GM21619 (cell line): ENCODE results near the gene OTOL1.
"Not testable (repeated sequence)": the region's sequence is repeated elsewhere in the genome, so short reads cannot be mapped to it uniquely, and the experiment has no call there.

ENCODE experiments used
- ATAC-seq: cut with Tn5 transposase; IDR thresholded peaks from one replicate; pipeline ENCODE4 v1.9.1; 2021; ENCODE audit not compliant: unreplicated experiment

OTOL1 gene

GRCh38 chr3:161496508-161496907, at the start of gene OTOL1:
OTOL1 (plus strand) TSS chr3:161496808; CDS start chr3:161496808, 0 bp downstream.
- ATAC-seq: no peak

- ATAC-seq: no peak
Observed at GRCh38 chr3:161449785-161450184, 46.8 kb upstream of the OTOL1 start.

- ATAC-seq: no peak
Observed at GRCh38 chr3:161452179-161452578, 44.4 kb upstream of the OTOL1 start.

GRCh38 chr3:161454615-161455014, 42.0 kb upstream of the OTOL1 start:
- ATAC-seq: no peak

- no peak for ATAC-seq
Observed at GRCh38 chr3:161455962-161456361, 40.6 kb upstream of the OTOL1 start.

DNA sequence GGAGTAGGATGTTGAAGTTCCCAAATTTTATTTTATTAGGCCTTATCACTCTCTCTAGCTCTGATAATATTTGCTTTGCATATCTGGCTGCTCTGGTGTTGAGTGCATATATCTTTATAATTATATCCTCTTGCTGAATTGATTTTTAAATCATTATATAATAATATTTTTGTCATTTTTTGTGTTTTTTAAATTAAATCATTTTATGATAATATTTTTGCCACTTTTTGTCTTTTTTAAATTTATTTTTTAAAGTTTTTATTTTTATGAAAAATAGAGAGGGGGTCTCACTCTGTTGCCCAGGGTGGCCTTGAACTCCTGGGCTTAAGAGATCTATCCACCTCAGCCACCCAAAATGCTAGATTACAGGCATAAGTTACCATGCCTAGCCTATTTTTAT, 34.5 kb upstream of the OTOL1 start:
- ATAC-seq: no peak

DNA sequence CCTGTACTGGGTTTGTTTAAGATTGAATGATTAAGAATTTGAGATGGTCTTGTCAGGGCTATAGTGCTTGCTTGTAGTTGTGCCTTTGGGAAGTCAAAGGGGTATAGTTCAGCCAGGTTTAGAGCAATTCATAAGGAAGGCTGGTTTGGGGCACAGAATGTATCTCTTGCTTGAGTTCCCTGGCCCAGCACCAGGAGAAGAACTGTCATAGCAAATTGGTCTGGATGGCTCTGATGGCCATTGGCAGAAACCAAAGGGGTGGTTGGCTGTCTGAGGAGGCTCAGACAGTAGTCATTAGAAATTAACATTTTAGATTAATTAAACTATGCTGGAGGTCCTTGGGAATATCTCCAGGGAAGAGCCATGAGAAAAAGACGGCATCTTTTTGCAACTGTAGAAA, 25.4 kb upstream of the OTOL1 start:
- ATAC-seq: no peak

DNA sequence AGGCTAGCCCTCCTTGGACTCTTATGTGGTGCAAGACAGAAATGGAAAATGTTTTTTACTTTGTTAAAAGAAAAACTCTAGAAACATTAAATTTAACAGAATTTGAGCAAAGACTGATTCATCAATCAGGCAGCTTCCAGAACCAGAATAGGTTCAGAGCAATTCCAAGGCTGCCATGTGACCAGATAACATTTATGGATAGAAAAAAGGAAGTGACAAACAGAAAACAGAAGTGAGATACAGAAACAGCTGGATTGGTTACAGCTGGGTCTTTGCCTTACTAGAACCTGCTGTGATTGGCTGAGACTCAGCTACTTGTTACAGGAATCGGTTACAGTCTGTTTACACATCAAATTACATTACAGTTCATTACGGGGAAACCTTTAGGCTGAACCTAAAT, 22.5 kb upstream of the OTOL1 start:
- no peak for ATAC-seq

GRCh38 chr3:161474741-161475140, 21.9 kb upstream of the OTOL1 start:
- no peak for ATAC-seq

DNA sequence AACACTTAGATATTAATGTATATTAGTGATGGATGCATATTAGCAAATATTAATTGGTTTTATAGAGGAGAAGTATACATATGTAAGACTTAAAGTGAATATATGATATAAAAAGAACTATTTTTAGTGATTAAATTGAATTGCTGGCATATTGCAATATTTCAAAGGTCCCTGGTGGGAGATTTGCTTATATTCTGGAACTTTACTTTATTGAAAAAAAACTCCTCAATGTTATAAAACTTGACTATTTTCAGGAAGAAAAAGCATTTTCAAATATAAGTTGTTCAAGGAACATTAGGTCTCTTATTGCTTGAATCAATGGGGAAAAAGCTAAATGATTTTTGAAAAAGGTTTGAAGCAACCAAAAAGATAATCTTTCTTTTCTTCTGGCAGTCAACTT, 21.4 kb upstream of the OTOL1 start:
- no peak for ATAC-seq

GRCh38 chr3:161475905-161476304, 20.7 kb upstream of the OTOL1 start:
- no peak for ATAC-seq

GRCh38 chr3:161484226-161484625, 12.4 kb upstream of the OTOL1 start:
- no peak for ATAC-seq

DNA sequence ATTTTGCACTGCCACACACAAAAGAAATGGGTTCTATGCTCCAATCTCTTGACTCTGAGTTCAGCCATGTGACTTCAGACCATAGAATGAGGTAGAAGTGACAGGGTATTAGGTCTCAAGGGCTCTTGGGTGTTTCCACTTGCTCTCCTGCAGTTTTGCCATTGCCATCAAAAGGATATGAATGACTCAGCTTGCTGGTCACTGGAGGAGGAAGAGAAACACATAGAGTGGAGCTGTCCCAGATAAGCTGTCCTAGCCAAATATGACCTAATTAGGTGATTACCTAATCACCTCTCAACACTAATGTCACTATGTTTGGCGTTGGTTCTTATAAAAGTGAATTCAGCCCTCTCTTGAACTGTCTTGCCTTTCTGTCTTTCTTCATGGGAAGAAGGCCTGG, 8.3 kb upstream of the OTOL1 start:
- not testable (repeated sequence) for ATAC-seq

DNA sequence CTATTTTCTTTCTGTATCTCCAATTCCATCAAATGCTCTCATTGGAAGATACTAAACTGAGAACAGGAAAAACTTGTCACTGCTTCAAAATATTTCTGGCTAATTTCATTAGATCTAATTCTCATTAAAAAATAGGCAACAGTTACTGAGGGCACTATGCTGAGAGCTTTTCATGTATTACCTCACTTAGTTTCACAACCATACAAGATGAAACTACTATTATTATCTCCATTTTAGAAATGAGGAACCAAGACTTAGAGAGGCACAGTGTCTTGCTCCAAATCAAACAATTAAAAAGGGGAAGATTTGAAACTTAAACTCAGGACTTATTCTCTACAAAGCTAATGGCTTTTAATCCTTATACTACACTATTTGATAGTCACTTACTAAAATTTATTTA, 7.2 kb upstream of the OTOL1 start:
- peak; percentile 95 for ATAC-seq

DNA sequence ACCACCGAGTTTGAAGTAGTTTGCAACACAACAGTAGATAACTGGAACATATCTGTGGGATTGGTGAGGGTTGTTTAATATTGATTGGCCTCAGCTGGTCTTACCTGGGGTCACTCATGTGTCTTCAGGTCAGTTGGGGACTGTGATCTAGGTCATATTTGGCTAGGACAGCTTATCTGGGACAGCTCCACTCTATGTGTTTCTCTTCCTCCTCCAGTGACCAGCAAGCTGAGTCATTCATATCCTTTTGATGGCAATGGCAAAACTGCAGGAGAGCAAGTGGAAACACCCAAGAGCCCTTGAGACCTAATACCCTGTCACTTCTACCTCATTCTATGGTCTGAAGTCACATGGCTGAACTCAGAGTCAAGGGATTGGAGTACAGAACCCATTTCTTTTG, 5.8 kb upstream of the OTOL1 start:
- ATAC-seq: not testable (repeated sequence)

DNA sequence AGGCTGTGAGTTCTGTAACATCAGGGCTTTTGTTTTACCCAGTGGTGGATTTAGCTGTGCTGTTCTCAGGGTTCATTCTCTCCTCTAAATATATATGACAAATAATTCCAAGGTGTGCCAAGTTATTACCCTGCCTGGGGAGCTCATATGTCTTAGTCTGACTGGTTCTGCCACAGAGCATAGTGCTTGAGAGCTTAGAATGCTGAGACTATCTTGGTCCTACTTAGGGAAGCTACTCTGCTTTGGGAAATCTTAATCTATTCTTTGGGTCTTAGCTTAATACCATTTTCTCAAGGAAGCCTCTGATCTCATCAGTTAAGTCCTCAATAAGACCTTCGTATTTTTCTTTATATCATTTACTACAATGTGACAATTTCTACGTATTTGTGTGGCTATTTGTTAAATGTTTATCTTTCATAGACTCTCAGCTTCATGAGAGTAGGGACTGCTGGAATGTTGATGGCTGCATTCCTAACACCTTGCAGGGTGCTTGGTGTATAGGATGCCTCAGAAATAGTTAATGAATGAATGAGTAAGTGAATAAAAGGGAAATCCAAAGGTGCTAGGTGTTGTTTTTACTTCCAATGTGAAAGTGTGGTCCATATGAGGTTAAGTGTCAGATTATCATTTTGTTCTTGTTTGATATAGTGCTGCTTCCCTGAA, 1.8 kb downstream of the OTOL1 start:
- ATAC-seq: no peak

DNA sequence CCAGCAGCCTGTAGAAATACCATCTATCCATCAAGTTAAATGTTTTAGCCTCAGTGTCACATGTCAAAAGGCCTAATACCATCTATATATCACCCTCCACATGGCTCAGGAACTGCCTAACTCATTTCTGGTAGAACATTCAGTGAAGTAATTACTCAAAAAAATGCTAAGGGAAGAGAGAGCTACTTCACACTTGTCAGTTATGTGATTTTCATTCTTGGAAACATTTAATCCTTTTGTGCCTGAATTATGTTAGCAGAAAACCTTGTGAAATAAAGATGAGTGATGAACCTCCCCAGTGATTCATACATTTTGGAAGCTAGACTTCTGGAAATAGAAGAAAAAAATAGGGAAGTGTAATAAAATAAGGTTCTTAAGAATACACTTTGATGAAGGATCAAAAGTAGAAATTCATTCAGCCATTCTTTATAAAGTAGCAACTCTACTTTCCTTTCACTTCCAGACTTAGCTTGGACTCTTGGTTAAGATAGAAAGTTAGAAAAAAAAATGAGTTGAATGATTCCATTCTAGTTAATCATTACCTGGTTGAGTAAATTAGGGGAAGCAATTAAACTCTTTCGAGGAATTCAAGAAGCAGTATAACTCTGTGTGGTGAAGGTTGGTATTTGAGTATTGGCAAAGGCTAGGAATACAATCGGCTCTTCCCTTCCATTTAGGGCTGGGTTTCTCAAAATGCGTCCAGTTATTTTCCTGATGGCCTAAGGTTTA, 3.6 kb downstream of the OTOL1 start:
- ATAC-seq: no peak

DNA sequence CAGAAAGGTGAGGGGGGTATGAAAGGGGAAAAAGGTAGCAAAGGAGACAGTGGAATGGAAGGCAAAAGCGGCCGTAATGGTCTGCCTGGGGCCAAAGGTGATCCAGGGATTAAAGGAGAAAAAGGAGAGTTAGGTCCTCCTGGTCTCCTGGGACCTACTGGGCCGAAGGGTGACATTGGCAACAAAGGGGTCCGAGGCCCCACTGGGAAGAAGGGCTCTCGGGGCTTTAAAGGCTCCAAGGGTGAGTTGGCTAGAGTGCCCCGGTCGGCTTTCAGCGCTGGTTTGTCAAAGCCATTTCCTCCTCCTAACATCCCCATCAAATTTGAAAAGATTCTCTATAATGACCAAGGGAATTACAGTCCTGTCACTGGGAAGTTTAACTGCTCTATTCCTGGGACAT, 6.7 kb downstream of the OTOL1 start:
- no peak for ATAC-seq

DNA sequence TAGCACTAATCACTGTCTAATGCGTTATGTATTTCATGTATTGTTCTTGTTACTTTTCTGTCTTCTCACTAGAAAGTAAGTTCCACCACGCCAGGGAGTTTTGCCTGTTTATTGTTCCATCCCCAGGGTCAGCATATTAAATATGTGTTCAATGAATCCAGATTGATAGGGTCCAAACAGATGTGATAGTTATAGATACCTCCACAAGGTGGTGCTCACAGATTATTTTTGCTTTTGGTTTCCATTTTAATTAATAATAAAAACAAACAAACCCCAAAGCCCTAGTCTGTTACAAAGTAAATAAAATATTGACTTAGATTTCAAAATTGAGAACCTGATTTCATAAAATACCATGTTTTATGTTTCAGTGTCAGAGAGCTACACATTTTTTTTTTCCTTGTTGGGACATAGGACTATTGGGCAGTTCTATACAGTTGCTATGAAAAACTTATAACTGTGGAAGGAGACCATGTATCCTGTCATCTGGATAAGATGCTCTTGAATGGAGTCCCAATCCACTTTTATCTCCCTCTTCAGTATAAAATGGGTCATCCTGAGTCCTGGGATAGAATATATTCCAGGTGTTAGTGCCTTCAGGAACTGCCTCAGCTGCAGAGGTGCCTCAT, 12.4 kb downstream of the OTOL1 start:
- peak; percentile 81 for ATAC-seq

GRCh38 chr3:161510510-161511260, 14.1 kb downstream of the OTOL1 start:
- no peak for ATAC-seq

GRCh38 chr3:161523916-161524315, 27.3 kb downstream of the OTOL1 start:
- ATAC-seq: no peak

DNA sequence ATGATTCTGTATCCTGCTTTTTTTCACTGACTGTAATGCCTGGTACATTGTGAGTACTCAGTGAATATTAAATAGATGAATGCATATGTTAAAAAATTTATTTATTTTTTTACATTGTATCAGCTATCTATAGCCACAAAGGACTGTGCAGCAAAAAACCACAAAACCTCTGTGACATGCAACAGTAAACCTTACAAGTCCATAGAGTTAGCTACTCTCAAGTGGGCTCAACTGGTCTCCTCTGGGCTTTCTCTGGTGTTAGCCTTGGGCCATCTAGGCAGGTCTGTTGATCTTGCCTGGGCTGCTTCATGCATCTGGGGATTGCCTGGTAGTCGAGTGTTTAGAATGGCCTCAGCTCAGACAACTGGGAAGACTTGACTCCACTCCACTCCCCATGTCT, 35.3 kb downstream of the OTOL1 start:
- ATAC-seq: no peak
